Panc1 (cell line): ENCODE measurements around the gene HUNK. TPM values are rescaled to one million over a fixed set of nuclear protein-coding genes. Genes with fewer than 3 reads are reported as not detected.

Experiments used
- ATAC-seq: fragments of 200-7000 bp; cut with Tn5 transposase; 2 replicates; pipeline ENCODE4 v1.9.1; 2020; ENCODE audit warnings: mild to moderate bottlenecking, moderate library complexity
- BruUV-seq: library from RNA; stranded (reverse); fragments of 400-500 nt; replicated peaks from 2 replicates; lab custom pipeline; 2021; lab: Mats Ljungman, UMichigan
- CTCF ChIA-PET: fragments of 300-600 bp; sonication (Branson Sonifier 250); formaldehyde crosslinking; loops from one replicate; lab custom pipeline; 2022; ENCODE audit warnings: antibody characterized with exemption; lab: Charles Lee
- POLR2A ChIA-PET: fragments of 300-600 bp; sonication (Branson Sonifier 250); formaldehyde crosslinking; loops from one replicate; lab custom pipeline; 2022; ENCODE audit warnings: antibody characterized with exemption; lab: Charles Lee
- DNase-seq: peaks from one replicate; pipeline ENCODE4 v3.0.0-alpha.2; 2010; ENCODE audit warnings: low read depth, low spot score
- H3K27ac ChIP-seq: 2 replicates; pipeline ENCODE4 v1.5.1; 2011; ENCODE audit warnings: mild to moderate bottlenecking, low read length, inconsistent platforms
- H3K27me3 ChIP-seq: fragments of 200-500 bp; sonication (Bioruptor generic); 2 replicates; pipeline ENCODE4 v1.6.0; 2014; ENCODE audit warnings: low read length, inconsistent platforms; ENCODE audit not compliant: control insufficient read depth, insufficient read depth
- H3K36me3 ChIP-seq: fragments of 200-500 bp; sonication (Bioruptor generic); 2 replicates; pipeline ENCODE4 v1.5.1; 2014; ENCODE audit warnings: inconsistent platforms, mild to moderate bottlenecking, low read length, moderate library complexity; ENCODE audit not compliant: control insufficient read depth, insufficient read depth
- H3K4me1 ChIP-seq: 2 replicates; pipeline ENCODE4 v1.5.1; 2011; ENCODE audit warnings: inconsistent platforms, mild to moderate bottlenecking, low read length, moderate library complexity; ENCODE audit not compliant: control insufficient read depth, insufficient read depth
- H3K4me3 ChIP-seq, 2 experiments: 2 replicates each; pipeline ENCODE4 v1.5.1; 2011 to 2012; ENCODE audit warnings: low read depth in 2 of 2, low read length in 2 of 2, mild to moderate bottlenecking in 2 of 2, inconsistent platforms in 1 of 2, moderate library complexity in 1 of 2
- H3K9me3 ChIP-seq: fragments of 200-500 bp; sonication (Bioruptor generic); 2 replicates; pipeline ENCODE4 v1.5.1; 2014; ENCODE audit warnings: low read depth, mild to moderate bottlenecking, inconsistent platforms, low read length, moderate library complexity; ENCODE audit not compliant: control insufficient read depth, insufficient read depth
- CTCF ChIP-seq: fragments of 450-650 bp; IDR thresholded peaks from 2 replicates; pipeline ENCODE4 v1.5.1; 2017; ENCODE audit warnings: mild to moderate bottlenecking
- POLR2AphosphoS5 ChIP-seq: IDR thresholded peaks from 2 replicates; pipeline ENCODE4 v1.6.1; 2012; ENCODE audit warnings: mild to moderate bottlenecking, low read depth, low read length, moderate library complexity
- REST ChIP-seq, 2 experiments: IDR thresholded peaks; 2 replicates each; pipeline ENCODE4 v1.6.1; 2011 to 2012; ENCODE audit warnings: low read depth in 2 of 2, control low read depth in 1 of 2, low read length in 1 of 2, mild to moderate bottlenecking in 1 of 2, moderate library complexity in 1 of 2; ENCODE audit not compliant: insufficient read depth in 1 of 2
- SIN3A ChIP-seq: IDR thresholded peaks from 2 replicates; pipeline ENCODE4 v1.6.1; 2012; ENCODE audit warnings: low read depth, mild to moderate bottlenecking, low read length, moderate library complexity, borderline replicate concordance; ENCODE audit not compliant: insufficient read depth
- TCF7L2 ChIP-seq: IDR thresholded peaks from 2 replicates; pipeline ENCODE4 v1.6.1; 2011; ENCODE audit warnings: mild to moderate bottlenecking, low read depth, low read length, inconsistent platforms
- in situ Hi-C: cut with HindIII; loops from 2 replicates; pipeline ENCODE4 v1.10.0; 2016; ENCODE audit warnings: low sequenced_read_pairs, low pct_unique_long_range_greater_than_20kb
- intact Hi-C: fragments of 100-400 bp; cut with micrococcal nuclease; formaldehyde crosslinking; loops from one replicate; pipeline ENCODE4 v1.10.0; 2022; ENCODE audit not compliant: unreplicated experiment
- total RNA-seq: library from RNA; stranded (reverse); gene quantifications from one replicate; pipeline ENCODE4 v1.2.1, GENCODE V29; 2021; ENCODE audit not compliant: unreplicated experiment

HUNK gene
- total RNA-seq, 1 experiment from 2014 or later = 0.05 TPM

- TF ChIP-seq REST (IDR thresholded peaks at IDR 0.05; ENCODE audit: insufficient read depth in 1 of 2, low read depth in 2 of 2, low read length in 1 of 2) (no peak), CTCF (no peak), TCF7L2 (no peak), SIN3A (no peak), POLR2AphosphoS5 (no peak)
- Histone ChIP-seq H3K9me3 (no peaks in the 10 kb centered on the region), H3K27ac (no peak overlapping the region), H3K27me3 (no peaks in the 10 kb centered on the region), H3K4me3 (no peak overlapping the region), H3K4me1 (no peaks in the 10 kb centered on the region), H3K36me3 (no peaks in the 10 kb centered on the region)
- no TSS peak for BruUV-seq
- ChIA-PET CTCF (interaction anchor here (0.6 kb wide), 1 partner anchor 66 kb away, joined by 6 read pairs; no protein-coding TSS in a partner anchor), POLR2A (no interaction called here)
- in situ Hi-C loops (no loop called here), intact Hi-C loops (no loop called here)
- DNase-seq (no peak), ATAC-seq (0 out of 2 replicates have a peak, but pooled peaks have one; percentile 38)
Measured at GRCh38 chr21:31865429-31865970, 7.3 kb upstream of the HUNK start.

- DNase-seq (peak; percentile 8), ATAC-seq (peak; percentile 96)
- CTCF ChIA-PET = interaction anchor here (0.6 kb wide), 1 partner anchor 67 kb away, joined by 6 read pairs; no protein-coding TSS in a partner anchor
- BruUV-seq = no TSS peak
- no peaks in the 10 kb centered on the region for H3K9me3 ChIP-seq
- H3K27ac ChIP-seq = no peak overlapping the region
- intact Hi-C loops (loop anchor here (2.0 kb wide), 1 partner anchor 393 kb away; no protein-coding TSS in a partner anchor), in situ Hi-C loops (no loop called here)
- no peak overlapping the region for H3K4me3 ChIP-seq
- peaks cover 3% of the 10 kb centered on the region; the same call in 1 of the 2 replicates for H3K27me3 ChIP-seq
- no peaks in the 10 kb centered on the region for H3K36me3 ChIP-seq
- POLR2A ChIA-PET = no interaction called here
- TF ChIP-seq REST (IDR thresholded peaks at IDR 0.05; ENCODE audit: insufficient read depth in 1 of 2, low read depth in 2 of 2, low read length in 1 of 2) (no peak), SIN3A (no peak), CTCF (peak; percentile 87)
- H3K4me1 ChIP-seq = no peaks in the 10 kb centered on the region
Measured at GRCh38 chr21:31866077-31866511, 6.7 kb upstream of the HUNK start.
